Activated naive CD4-positive, alpha-beta T cell treated with anti-CD3 and anti-CD28 coated beads, Interleukin-2, amount 50 U/mL, for 72 hours (primary cell): Measurements from ENCODE around the gene CAMK2D. TPM values are rescaled to one million over a fixed set of nuclear protein-coding genes. Genes with fewer than 3 reads are reported as not detected.
A peak's percentile ranks its signal among the peaks of the same experiment; 100 is the strongest.

ENCODE experiments used
- ATAC-seq, 2 donors: fragments of 150-1000 bp; cut with Tn5 transposase; 2 replicates each; pipeline ENCODE4 v1.10.0; 2021; ENCODE audit warnings: mild to moderate bottlenecking in 2 of 2, moderate library complexity in 2 of 2
- DNase-seq, 2 donors: peaks; one replicate each; pipeline ENCODE4 v3.0.0; 2021 to 2022; ENCODE audit warnings: low spot score in 2 of 2
- H3K27ac Mint-ChIP-seq, 2 donors: one replicate each; pipeline ENCODE4 v1.8.0; 2022; ENCODE audit warnings: mild to moderate bottlenecking in 2 of 2, mixed read lengths in 2 of 2
- H3K36me3 Mint-ChIP-seq, 2 donors: one replicate each; pipeline ENCODE4 v1.8.0; 2022; ENCODE audit warnings: mixed read lengths in 2 of 2
- H3K9me3 Mint-ChIP-seq, 2 donors: one replicate each; pipeline ENCODE4 v1.8.0; 2022; ENCODE audit warnings: mixed read lengths in 2 of 2
- total RNA-seq, 2 donors: library from RNA; stranded (reverse); gene quantifications; one replicate each; pipeline ENCODE4 v1.2.3, GENCODE V29; 2022

The CAMK2D gene
- total RNA-seq, 2 donors from 2014 or later = 61.3 to 74.6 TPM

GRCh38 chr4:113593400-113594230 lies 167.9 kb downstream of the CAMK2D start:
- Mint-ChIP-seq H3K36me3 (peaks cover 35 to 78% of the 10 kb centered on the region in 2 donors), H3K27ac (peak overlapping the region; percentile 45 to 62), H3K9me3 (peaks cover 7 to 16% of the 10 kb centered on the region in 2 donors)
- DNase-seq (no peak), ATAC-seq (peak in 1 of 2 donors; percentile 7)

GRCh38 chr4:113591982-113592381 lies 169.6 kb downstream of the CAMK2D start:
- ATAC-seq = no peak
- peaks cover 7 to 16% of the 10 kb centered on the region in 2 donors for H3K9me3 Mint-ChIP-seq
- H3K36me3 Mint-ChIP-seq = peaks cover 31 to 69% of the 10 kb centered on the region in 2 donors
- no peak for DNase-seq
- no peak overlapping the region for H3K27ac Mint-ChIP-seq

- peak overlapping the region in 1 of 2 donors; percentile 57 for H3K27ac Mint-ChIP-seq
- no peak for DNase-seq
- peak; percentile 49 to 72 for ATAC-seq
- H3K36me3 Mint-ChIP-seq = peaks cover 22 to 50% of the 10 kb centered on the region in 2 donors
- H3K9me3 Mint-ChIP-seq = peaks cover 7 to 10% of the 10 kb centered on the region in 2 donors
Observed at GRCh38 chr4:113588895-113589668, 172.5 kb downstream of the CAMK2D start.

- Mint-ChIP-seq H3K27ac (no peak overlapping the region), H3K36me3 (peaks cover 22 to 41% of the 10 kb centered on the region in 2 donors), H3K9me3 (peaks cover 7 to 10% of the 10 kb centered on the region in 2 donors)
- DNase-seq = no peak
- ATAC-seq = no peak
Observed at GRCh38 chr4:113587640-113588275, 173.8 kb downstream of the CAMK2D start.

- H3K9me3 Mint-ChIP-seq = peaks cover 7 to 10% of the 10 kb centered on the region in 2 donors
- DNase-seq (no peak), ATAC-seq (no peak)
- no peak overlapping the region for H3K27ac Mint-ChIP-seq
- H3K36me3 Mint-ChIP-seq = peaks cover 22 to 39% of the 10 kb centered on the region in 2 donors
Observed at GRCh38 chr4:113587156-113587555, 174.4 kb downstream of the CAMK2D start.

- peaks cover 12 to 37% of the 10 kb centered on the region in 2 donors for H3K36me3 Mint-ChIP-seq
- no peak overlapping the region for H3K27ac Mint-ChIP-seq
- DNase-seq (no peak), ATAC-seq (no peak)
- peaks cover 7 to 10% of the 10 kb centered on the region in 2 donors for H3K9me3 Mint-ChIP-seq
Observed at GRCh38 chr4:113586072-113586471, 175.5 kb downstream of the CAMK2D start.

GRCh38 chr4:113584407-113585150 lies 177.0 kb downstream of the CAMK2D start:
- no peak overlapping the region for H3K27ac Mint-ChIP-seq
- ATAC-seq (no peak), DNase-seq (no peak)
- peaks cover 7 to 9% of the 10 kb centered on the region in 2 donors for H3K9me3 Mint-ChIP-seq
- H3K36me3 Mint-ChIP-seq = peaks cover 11 to 33% of the 10 kb centered on the region in 2 donors

- peaks cover 0 to 24% of the 10 kb centered on the region in 2 donors for H3K36me3 Mint-ChIP-seq
- H3K9me3 Mint-ChIP-seq = no peaks in the 10 kb centered on the region
- H3K27ac Mint-ChIP-seq = no peak overlapping the region
- no peak for DNase-seq
- ATAC-seq = no peak
Observed at GRCh38 chr4:113582737-113583136, 178.8 kb downstream of the CAMK2D start.

- no peak overlapping the region for H3K27ac Mint-ChIP-seq
Observed at GRCh38 chr4:113579360-113579759, 182.2 kb downstream of the CAMK2D start.

GRCh38 chr4:113576947-113577678 lies 184.4 kb downstream of the CAMK2D start:
- ATAC-seq (no peak), DNase-seq (no peak)
- H3K9me3 Mint-ChIP-seq = peaks cover 0 to 13% of the 10 kb centered on the region in 2 donors
- H3K27ac Mint-ChIP-seq = no peak overlapping the region
- peaks cover 8 to 34% of the 10 kb centered on the region in 2 donors for H3K36me3 Mint-ChIP-seq

More at GRCh38 chr4:113579360-113579759, 182.2 kb downstream of the CAMK2D start:
- Mint-ChIP-seq H3K9me3 (no peaks in the 10 kb centered on the region), H3K36me3 (peaks cover 0 to 22% of the 10 kb centered on the region in 2 donors)
- DNase-seq (no peak), ATAC-seq (no peak)

GRCh38 chr4:113575401-113575800 lies 186.1 kb downstream of the CAMK2D start:
- peaks cover 0 to 13% of the 10 kb centered on the region in 2 donors for H3K9me3 Mint-ChIP-seq
- no peak overlapping the region for H3K27ac Mint-ChIP-seq
- peaks cover 8 to 26% of the 10 kb centered on the region in 2 donors for H3K36me3 Mint-ChIP-seq
- no peak for DNase-seq
- no peak for ATAC-seq

GRCh38 chr4:113574636-113575103 lies 186.9 kb downstream of the CAMK2D start:
- no peak for DNase-seq
- Mint-ChIP-seq H3K27ac (no peak overlapping the region), H3K9me3 (peaks cover 0 to 13% of the 10 kb centered on the region in 2 donors), H3K36me3 (peaks cover 8 to 24% of the 10 kb centered on the region in 2 donors)
- ATAC-seq = no peak

GRCh38 chr4:113572620-113573019 lies 188.9 kb downstream of the CAMK2D start:
- Mint-ChIP-seq H3K36me3 (peaks cover 8 to 19% of the 10 kb centered on the region in 2 donors), H3K27ac (no peak overlapping the region), H3K9me3 (peaks cover 0 to 13% of the 10 kb centered on the region in 2 donors)
- DNase-seq (no peak), ATAC-seq (no peak)

GRCh38 chr4:113566015-113566795 lies 195.3 kb downstream of the CAMK2D start:
- Mint-ChIP-seq H3K27ac (no peak overlapping the region), H3K36me3 (peaks cover 6% of the 10 kb centered on the region in 2 donors), H3K9me3 (no peaks in the 10 kb centered on the region)
- DNase-seq (no peak), ATAC-seq (peak; percentile 70 to 77)

- H3K27ac Mint-ChIP-seq = peak overlapping the region in 1 of 2 donors; percentile 69
- ATAC-seq = no peak
- peaks cover 6% of the 10 kb centered on the region in 2 donors for H3K36me3 Mint-ChIP-seq
- H3K9me3 Mint-ChIP-seq = no peaks in the 10 kb centered on the region
- DNase-seq = no peak
Observed at GRCh38 chr4:113565702-113566012, 195.9 kb downstream of the CAMK2D start.
